Stimulated activated CD8-positive, alpha-beta memory T cell treated with anti-CD3 and anti-CD28 coated beads, Interleukin-12 subunit alpha, Interleukin-12 subunit beta, amount 100 ng/mL, for 1 hour (primary cell): ENCODE measurements around the gene ZDHHC7.

Experiments
- DNase-seq: peaks from one replicate; pipeline ENCODE4 v3.0.0-alpha.2; 2020; ENCODE audit warnings: low read depth

ZDHHC7 gene

DNA sequence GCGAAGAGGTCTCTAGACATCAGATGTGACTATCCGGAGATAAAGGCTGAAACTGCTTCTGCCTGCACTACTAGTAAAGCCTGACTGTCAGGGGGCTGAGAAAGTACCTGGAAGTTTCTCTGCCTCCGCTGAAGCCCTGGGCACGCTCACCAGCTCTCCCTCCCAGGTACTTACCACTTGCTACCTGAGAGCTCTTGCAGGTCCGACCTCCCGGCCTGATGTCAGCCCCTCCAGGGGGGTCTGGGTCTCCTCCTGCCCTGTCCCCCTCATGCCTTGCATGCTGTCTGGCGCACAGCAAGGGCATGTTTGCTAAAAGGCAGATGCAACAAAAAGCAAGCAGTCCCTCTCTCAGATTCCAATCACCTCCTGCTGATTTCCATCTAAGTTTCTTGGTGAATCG is 17.4 kb downstream of the ZDHHC7 start:
- DNase-seq: no peak

DNA sequence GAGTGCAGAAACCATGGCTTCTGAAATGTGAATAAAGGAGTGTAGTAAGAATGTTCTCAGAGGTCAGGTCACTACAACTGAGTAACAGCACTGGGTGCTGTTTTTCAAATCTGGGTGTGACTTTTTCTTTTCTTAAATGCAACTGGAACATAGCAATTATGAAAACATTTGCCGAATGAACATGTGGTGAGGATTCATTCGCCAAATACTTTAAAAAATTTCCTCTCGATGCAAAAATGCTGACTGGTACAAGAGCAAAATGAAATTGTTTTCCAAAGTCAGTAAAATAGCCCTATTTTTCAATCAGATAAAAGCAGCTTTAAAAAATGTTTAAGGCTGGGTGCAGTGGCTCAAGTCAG is 18.6 kb downstream of the ZDHHC7 start:
- DNase-seq: no peak

DNA sequence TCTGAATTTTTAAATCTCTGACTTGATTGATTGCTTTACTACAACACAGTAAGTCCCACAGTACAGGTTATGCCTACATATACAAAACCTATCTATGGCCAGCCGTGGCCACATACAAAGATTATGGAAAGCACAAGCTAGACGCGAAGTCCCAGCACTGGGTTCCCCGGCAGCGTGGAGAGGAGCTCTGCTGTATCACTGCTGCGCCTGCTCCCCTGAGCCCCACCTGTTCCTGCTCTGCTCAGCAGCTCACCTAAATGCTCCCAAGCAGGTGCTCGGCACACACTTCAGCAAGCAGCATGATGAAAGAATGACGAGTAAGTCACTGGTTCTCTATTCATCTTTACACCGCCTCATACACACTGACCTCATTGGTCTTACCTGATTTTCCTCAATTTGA is 20.6 kb downstream of the ZDHHC7 start:
- DNase-seq: no peak

DNA sequence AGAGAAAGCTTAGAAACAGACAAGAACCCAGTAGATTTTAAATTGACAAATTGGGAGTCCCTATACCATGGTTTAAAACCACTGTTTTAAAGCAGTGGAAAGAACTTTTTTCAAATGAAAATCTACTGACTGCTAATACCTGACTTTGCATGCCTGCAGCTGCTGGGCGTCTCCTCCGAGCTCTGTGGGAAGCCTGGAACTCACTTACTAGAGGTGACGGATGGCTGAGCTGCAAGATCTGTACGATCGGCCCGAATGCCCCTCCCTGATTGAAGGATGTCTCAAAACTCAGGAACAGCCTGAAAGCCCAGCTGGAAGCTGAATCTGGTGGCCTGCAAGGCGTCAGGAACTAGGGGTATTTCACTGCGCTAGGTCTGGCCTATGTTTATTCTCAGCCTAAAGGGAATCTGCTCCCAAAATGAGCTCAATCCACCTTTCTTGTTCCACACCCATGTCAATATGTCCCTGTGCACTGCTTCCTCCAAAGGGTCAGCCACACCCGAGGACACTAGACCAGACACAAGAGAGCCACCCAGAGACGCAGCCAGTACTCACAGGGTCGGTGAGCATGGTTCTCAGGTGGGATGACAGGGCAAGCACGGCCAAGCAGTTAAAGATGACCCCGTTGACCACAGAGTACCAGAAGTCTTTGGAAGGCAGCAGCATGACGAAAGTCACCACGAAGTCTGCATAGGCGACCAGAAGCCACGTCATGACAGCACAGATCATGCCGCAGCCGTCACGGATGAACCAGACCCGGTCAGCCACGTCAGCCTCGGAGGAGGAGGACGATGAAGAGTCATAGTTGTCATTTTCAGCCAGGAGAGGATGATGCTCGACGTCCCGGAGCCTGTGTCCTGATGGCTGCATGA is 21.4 kb downstream of the ZDHHC7 start:
- DNase-seq: no peak

GRCh38 chr16:84988328-84989080 is 22.8 kb downstream of the ZDHHC7 start:
- DNase-seq: no peak

DNA sequence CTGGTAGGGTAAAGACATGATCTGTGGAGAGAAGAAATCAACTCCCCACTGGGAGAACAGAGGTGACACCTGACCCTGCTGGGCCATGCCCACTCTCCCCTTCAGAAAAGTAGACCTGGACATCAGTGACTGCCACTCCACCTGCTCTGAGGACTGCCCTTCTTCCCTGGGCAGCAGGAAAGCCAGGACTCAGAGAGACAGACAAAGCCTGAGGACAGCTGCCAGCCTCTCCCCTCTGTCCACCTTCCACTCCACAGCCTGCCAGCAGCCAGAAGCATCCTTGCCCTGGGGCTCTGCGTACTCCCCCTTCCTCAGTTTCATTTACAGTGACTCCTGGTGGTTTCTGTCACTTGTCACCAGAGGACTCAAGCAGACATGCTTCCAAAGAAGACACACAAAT is 24.5 kb downstream of the ZDHHC7 start:
- DNase-seq: no peak

DNA sequence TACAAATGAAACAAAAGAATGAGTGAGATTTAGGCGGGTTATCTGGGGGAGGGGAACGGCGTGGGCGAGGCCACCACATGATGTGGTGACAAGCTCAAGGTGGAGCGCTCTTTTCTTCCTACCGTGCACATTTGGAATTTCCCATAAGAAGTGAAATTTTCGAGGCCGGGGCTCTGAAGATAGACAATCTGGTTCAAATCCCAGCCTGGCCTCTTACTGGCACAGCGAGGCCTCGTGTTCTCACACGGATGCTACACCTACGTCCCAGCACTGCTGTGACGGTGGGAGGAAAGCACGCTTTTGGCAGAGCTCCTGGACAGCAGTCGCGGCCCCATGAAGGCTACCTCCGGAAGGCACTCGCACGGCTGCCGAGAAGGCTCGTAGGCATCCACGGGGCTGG is 25.2 kb downstream of the ZDHHC7 start:
- no peak for DNase-seq

DNA sequence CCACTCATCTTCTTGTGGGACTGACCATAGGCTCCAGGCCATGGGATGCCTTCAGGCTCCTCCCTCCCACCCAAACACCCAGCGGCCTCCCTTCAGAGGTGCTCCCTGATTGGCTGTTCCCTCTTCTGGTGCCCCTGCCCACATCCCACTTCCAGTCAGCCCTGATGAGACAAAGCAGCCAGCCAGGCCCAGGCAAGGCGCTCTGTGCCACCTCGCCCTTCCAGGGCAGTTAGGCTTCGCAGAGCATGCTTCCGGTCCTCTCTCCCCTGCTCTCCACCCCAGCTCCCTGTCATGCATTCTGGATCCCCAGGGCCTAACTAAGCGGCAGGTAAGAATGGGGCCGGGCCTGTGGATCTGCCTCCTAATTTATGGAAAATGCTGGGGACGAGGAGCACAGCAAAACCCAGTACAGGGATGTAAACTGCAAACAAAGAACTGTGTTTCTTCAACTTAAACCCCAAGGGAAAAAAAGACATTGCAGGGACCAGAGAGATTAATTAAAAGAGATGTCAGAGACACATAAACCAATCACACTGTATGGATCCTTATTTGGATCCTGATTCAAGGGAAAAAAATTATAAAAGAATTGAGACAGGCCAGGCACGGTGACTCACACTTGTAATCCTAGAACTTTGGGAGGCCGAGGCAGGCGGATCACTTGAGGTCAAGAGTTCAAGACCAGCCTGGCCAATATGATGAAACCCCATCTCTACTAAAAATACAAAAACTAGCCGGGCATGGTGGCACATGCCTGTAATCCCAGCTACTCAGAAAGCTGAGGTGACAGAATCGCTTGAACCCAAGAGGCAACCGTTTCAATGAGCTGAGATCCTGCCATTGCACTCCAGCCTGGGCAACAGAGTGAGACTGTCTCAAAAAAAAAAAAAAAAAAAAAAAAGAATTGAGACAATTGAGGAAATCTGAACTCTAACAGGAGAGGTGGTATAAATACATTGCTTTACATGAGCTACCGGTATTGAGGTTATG is 26.0 kb downstream of the ZDHHC7 start:
- no peak for DNase-seq

DNA sequence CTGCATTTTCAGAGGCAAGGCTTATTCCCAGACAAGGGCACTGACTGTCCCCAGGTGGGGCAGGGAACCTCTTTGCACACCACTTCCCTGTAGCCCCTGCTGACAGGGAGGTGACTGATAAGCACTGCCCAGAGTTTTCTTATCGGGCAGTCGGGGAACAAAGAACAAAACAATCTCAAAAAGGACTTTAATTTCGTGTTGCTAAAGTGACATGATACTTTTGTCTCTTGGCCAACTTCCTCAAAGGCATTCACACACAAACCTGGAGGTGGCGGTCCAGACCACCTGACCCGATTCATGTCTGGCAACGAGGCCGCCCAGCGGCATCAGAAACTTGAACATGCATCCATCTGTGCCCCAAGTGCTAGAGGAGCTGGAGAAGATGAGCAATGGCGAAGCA is 28.9 kb downstream of the ZDHHC7 start:
- DNase-seq: no peak

DNA sequence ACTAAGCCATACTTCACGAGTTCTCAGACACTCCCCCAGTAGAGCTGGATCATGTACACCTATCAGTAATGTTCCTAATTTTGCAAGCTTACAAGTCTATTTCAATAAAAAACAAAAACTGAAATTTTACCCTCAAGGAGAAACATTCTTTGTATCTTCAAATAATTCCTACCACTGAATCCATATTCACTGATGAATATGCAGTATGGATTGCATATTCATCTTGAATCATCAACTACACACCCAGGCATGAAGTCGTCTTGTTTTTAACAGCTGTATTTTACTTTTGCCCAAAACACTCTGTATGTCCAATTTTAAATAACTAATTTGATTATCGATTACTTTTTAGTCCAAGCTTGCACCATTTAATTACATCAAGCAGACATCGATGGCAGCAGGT is 31.8 kb downstream of the ZDHHC7 start:
- no peak for DNase-seq

GRCh38 chr16:84976644-84977400 is 34.5 kb downstream of the ZDHHC7 start:
- DNase-seq: no peak

- no peak for DNase-seq
These were observed 35.8 kb downstream of the ZDHHC7 start for GRCh38 chr16:84975522-84975921.

- no peak for DNase-seq
These were observed 36.3 kb downstream of the ZDHHC7 start for GRCh38 chr16:84975066-84975465.

GRCh38 chr16:84973776-84974523 is 37.4 kb downstream of the ZDHHC7 start:
- DNase-seq: no peak

DNA sequence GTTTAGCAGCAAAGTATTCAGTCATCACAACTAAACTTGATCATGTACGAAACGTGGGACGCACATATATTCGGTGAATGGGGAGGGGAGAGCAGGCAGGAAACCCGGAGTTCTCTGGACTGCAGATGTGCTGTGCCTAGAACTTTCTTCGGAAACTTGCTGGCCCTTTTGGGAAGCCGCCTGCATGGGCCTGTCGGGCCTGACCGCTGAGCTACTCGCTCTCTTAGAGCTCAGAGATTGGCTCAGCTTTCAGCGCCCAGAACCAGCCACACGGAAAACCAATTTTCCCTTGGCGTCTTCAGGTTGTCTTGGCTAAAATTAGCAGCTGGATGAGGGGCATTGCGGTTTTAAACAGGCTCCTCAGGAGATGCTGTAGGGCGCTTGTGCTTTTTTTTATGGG is 38.1 kb downstream of the ZDHHC7 start:
- no peak for DNase-seq

DNA sequence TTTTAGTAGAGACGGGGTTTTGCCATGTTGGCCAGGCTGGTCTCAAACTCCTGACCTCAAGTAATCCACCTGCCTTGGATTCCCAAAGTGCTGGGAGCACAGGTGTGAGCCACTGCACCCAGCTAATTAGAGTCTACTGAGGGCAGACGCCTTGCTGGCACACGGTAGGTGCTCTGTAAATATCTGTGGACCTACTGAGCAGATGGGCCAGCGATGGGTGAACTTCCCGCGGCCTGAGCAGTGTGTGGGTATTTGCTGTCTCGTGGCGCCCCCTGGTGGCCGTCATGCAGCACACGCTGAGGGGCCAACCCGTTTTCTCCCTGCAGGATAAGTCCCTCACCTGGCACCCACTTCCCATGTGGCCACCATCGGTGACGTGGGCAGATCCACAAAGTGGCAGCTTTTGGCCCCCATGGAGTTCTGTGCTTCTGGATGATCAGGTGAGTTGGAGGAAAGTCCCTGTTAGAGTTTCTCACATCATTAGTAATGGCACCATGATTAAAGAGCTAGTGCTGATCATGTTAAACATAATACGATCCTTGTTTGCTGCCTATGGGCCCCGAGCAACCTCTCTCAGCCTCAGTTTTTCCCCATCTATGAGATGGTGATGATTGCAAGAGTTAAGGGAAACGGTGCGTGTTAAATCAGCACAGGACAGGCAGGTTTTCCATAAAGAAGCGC is 40.7 kb downstream of the ZDHHC7 start:
- DNase-seq: peak; percentile 62

GRCh38 chr16:84967828-84968227 is 43.5 kb downstream of the ZDHHC7 start:
- no peak for DNase-seq

DNA sequence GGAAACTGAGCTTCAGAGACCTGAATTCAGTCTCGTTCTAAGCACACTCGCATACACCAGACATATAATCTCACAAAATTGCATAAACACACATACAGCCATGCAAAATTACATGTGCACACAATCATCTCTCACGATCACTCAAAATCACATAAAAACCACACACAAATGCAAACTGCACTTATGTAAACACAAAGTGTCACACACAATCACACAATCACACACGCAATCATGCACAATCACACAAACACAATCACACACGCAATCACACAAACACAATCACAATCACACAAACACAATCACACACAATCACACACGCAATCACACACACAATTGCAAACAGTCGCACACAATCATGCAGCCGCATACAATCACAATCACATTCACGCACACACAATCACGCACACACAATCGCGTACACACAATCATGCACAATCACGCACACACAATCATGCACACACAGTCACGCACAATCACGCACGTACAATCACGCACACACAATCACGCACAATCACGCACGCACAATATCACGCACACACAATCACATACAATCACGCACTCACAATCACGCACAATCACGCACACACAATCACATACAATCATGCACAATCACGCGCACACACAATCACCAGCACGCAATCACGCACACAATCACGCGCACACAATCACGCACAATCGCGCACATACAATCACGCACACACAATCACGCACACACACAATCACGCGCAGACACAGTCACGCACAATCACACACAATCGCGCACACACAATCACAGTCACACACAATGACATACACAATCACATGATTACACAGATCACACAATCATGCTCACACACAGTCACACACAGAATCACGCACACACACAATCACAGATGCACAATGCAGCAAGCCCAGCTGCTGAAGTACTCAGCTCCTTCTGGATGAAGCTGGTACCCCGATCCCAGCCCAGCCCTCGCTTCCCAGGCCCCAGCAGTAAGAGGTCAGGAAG is 45.6 kb downstream of the ZDHHC7 start:
- no peak for DNase-seq
